Activated T-helper 2 cell treated with anti-CD3 and anti-CD28 coated beads, Interferon-gamma antibody, Interleukin-2, Interleukin-4, amounts not matched to agents 10 μg/mL and 5 μg/mL and 100 μg/mL, durations not matched to agents 14 hours and 24 hours and 36 hours (primary cell): ENCODE data around the gene MCCD1. TPM values are rescaled to one million over a fixed set of nuclear protein-coding genes. Genes with fewer than 3 reads are reported as not detected.

Experiments used
- DNase-seq: peaks from one replicate; pipeline ENCODE4 v3.0.0; 2021; ENCODE audit warnings: low spot score
- H3K27ac Mint-ChIP-seq: one replicate; pipeline ENCODE4 v1.8.0; 2021; ENCODE audit warnings: mixed read lengths
- H3K27me3 Mint-ChIP-seq: one replicate; pipeline ENCODE4 v1.8.0; 2021; ENCODE audit warnings: low read depth, mixed read lengths
- H3K36me3 Mint-ChIP-seq: one replicate; pipeline ENCODE4 v1.8.0; 2021; ENCODE audit warnings: low read depth, mixed read lengths
- H3K4me1 Mint-ChIP-seq: one replicate; pipeline ENCODE4 v1.8.0; 2021; ENCODE audit warnings: low read depth, mixed read lengths
- H3K4me3 Mint-ChIP-seq: one replicate; pipeline ENCODE4 v1.8.0; 2021; ENCODE audit warnings: low read depth, mild to moderate bottlenecking, moderate library complexity, mixed read lengths
- H3K9me3 Mint-ChIP-seq: one replicate; pipeline ENCODE4 v1.8.0; 2021; ENCODE audit warnings: mixed read lengths
- intact Hi-C: fragments of 100-400 bp; cut with micrococcal nuclease; formaldehyde crosslinking; loops from one replicate; pipeline ENCODE4 v1.15.1; 2023
- total RNA-seq: library from RNA; stranded (reverse); gene quantifications from 2 replicates; pipeline ENCODE4 v1.2.3, GENCODE V29; 2022

The MCCD1 gene
- total RNA-seq, 1 donor from 2014 or later, result not detected

GRCh38 chr6:31525932-31526591 is 2.7 kb upstream of the MCCD1 start:
- intact Hi-C loops, result no loop called here
- Mint-ChIP-seq H3K4me3 (no peak overlapping the region), H3K27me3 (peaks cover 13% of the 10 kb centered on the region), H3K36me3 (peaks cover 23% of the 10 kb centered on the region), H3K4me1 (peaks cover 5% of the 10 kb centered on the region), H3K9me3 (no peaks in the 10 kb centered on the region), H3K27ac (no peak overlapping the region)
- no peak for DNase-seq

DNA sequence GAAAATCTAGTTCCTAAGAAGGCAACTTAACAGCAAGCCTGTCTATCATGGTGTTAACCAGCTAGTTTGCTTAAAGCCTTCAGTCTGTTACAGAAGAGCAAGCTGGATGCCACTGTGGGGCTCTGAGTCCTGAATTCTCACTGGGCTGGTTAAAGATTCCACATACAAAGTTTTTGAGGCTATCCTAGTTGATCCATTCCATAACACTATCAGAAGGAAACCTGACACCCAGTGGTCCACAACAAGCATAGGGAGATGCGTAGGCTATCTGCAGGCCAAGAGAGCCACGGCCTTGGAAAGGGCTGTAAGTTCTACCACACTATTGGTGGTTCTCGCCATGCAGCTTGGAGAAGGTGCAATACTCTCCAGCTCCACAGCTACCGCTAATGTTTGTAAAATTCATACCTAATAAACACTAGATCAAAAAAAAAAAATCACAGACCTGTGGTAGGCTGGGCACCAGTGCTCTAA is 420 bp upstream of the MCCD1 start:
- Mint-ChIP-seq H3K4me3 (no peak overlapping the region), H3K27me3 (no peaks in the 10 kb centered on the region), H3K27ac (no peak overlapping the region), H3K9me3 (no peaks in the 10 kb centered on the region), H3K36me3 (peaks cover 42% of the 10 kb centered on the region), H3K4me1 (peaks cover 8% of the 10 kb centered on the region)
- intact Hi-C loops, result no loop called here
- DNase-seq, result no peak

DNA sequence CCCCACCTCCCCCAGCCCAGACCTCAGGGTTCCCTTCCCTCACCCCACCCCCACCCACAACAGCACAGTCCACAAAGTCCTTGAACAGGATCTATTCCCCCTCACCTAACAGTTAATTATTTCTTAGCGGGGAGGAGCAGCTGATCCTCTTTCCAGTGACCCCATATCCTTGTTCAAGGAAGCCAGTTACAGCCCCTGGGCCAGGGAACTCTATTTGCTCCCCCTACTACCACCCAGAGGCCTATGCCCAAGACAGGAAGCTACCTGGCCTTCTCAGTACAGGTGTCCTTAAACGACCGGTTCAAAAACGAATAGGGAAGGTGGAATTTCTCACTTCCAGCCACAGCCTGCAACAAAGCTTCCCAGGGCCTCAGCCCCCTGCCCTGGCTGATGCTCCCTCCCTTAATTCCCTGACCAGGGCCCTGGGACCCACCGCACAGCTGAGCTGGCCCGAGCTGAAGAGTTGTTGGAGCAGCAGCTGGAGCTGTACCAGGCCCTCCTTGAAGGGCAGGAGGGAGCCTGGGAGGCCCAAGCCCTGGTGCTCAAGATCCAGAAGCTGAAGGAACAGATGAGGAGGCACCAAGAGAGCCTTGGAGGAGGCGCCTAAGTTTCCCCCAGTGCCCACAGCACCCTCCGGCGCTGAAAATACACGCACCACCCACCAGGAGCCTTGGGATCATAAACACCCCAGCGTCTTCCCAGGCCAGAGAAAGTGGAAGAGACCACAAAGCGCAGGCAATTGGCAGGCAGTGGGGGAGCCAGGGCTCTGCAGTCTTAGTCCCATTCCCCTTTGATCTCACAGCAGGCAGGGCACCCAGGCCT is 778 bp downstream of the MCCD1 start:
- no peaks in the 10 kb centered on the region for H3K27me3 Mint-ChIP-seq
- intact Hi-C loops, result no loop called here
- no peaks in the 10 kb centered on the region for H3K9me3 Mint-ChIP-seq
- H3K4me3 Mint-ChIP-seq, result no peak overlapping the region
- no peak overlapping the region for H3K27ac Mint-ChIP-seq
- H3K4me1 Mint-ChIP-seq, result peaks cover 8% of the 10 kb centered on the region
- DNase-seq, result no peak
- peaks cover 54% of the 10 kb centered on the region for H3K36me3 Mint-ChIP-seq

DNA sequence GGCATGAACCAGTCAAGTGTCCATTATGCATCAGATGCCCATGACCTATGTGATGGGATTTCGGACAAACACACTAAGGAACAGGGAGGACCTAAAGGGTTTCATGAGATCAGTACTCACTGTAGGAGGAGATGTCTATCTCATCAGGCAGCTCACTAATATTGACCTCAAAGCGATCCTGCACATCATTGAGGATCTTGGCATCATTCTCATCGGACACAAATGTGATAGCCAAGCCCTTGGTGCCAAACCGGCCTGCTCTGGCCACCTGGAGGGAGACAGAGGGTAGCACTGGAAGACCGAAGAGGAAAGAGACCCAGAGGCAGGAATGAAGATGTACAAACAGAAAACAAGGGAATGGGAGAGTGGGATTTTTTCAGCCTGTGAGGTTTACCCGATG is 1.9 kb downstream of the MCCD1 start:
- intact Hi-C loops, result no loop called here
- Mint-ChIP-seq H3K4me3 (no peak overlapping the region), H3K36me3 (peaks cover 66% of the 10 kb centered on the region), H3K27ac (no peak overlapping the region), H3K27me3 (no peaks in the 10 kb centered on the region), H3K9me3 (no peaks in the 10 kb centered on the region), H3K4me1 (peaks cover 8% of the 10 kb centered on the region)
- DNase-seq, result no peak

DNA sequence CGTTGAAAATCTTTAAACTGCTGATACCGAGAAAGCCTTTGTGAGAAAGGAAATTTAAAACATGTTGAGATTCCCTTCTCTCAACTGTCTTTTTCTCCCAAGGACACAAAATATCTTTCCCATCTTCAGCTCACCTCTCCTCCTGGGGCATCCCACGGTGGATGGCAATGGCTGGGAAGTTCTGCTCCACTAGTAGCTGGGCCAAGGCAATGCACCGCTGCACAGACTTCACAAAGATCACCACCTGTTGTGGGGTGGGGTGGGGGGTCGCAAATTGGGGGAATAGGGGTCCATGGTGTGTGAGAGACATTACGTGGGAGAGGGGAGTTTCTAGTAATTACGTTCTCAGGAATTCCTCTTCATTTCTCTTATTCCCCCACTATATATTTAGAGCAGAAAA is 2.4 kb downstream of the MCCD1 start:
- H3K4me3 Mint-ChIP-seq, result no peak overlapping the region
- intact Hi-C loops, result no loop called here
- no peaks in the 10 kb centered on the region for H3K9me3 Mint-ChIP-seq
- no peak for DNase-seq
- no peak overlapping the region for H3K27ac Mint-ChIP-seq
- peaks cover 71% of the 10 kb centered on the region for H3K36me3 Mint-ChIP-seq
- H3K4me1 Mint-ChIP-seq, result peaks cover 13% of the 10 kb centered on the region
- no peaks in the 10 kb centered on the region for H3K27me3 Mint-ChIP-seq

DNA sequence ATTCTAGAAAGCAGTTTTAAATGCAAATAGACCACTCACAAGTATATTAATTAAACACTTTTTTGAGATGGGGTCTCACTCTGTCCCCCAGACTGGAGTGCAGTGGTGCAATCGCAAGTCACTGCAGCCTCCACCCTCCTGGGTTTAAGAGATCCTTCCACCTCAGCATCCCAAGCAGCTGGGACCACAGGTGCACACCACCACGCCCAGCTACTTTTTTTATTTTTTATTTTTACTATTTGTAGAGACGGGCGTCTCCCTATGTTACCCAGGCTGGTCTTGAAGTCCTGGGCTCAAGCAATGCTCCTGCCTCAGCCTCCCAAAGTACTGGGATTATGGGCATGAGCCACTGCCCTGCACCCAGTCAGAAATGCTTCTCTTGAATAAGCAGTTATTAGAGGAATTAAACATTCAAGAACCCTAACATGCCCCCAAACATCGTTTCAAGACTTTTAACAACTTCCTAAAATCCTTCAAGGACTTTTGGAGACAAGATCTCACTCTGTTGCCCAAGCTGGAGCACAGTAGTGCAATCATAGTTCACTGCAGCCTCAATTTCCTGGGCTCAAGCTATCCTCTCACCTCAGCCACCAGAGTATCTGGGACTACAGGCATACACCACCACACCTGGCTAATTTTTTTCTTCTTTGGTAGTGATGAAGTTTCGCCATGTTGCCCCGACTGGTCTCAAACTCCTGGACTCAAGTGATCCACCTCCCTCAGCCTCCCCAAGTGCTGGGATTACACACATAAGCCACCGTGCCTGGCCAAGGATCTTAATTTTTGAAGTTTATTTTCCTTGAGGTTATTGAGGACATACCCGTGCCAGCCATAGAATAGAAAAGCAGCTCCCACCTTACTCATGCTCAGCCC is 3.2 kb downstream of the MCCD1 start:
- intact Hi-C loops, result no loop called here
- no peak overlapping the region for H3K27ac Mint-ChIP-seq
- H3K9me3 Mint-ChIP-seq, result no peaks in the 10 kb centered on the region
- peaks cover 16% of the 10 kb centered on the region for H3K4me1 Mint-ChIP-seq
- DNase-seq, result no peak
- peaks cover 77% of the 10 kb centered on the region for H3K36me3 Mint-ChIP-seq
- no peaks in the 10 kb centered on the region for H3K27me3 Mint-ChIP-seq
- H3K4me3 Mint-ChIP-seq, result no peak overlapping the region

- intact Hi-C loops, result no loop called here
- Mint-ChIP-seq H3K36me3 (peaks cover 83% of the 10 kb centered on the region), H3K9me3 (no peaks in the 10 kb centered on the region), H3K27ac (peak overlapping the region; percentile 5), H3K4me3 (no peak overlapping the region), H3K27me3 (no peaks in the 10 kb centered on the region), H3K4me1 (peaks cover 20% of the 10 kb centered on the region)
- no peak for DNase-seq
Measured at GRCh38 chr6:31532644-31533454, 4.1 kb downstream of the MCCD1 start.

DNA sequence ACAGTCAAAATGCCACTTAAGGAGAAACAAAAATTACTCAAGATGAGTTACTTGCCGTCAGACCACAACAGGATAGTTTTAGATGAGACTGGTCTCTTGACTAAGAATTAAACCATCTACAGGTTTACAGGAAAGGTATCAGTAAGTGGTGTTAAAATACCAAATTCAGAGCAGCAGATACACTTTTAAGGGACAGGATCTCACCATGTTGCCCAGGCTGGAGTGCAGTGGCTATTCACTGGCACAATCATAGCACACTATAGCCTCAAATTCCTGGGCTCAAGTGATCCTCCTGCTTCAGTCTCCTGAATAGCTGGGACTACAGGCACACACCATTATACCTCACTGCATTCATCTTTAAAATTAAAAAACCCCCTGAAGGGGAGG is 4.7 kb downstream of the MCCD1 start:
- no peak for DNase-seq
- Mint-ChIP-seq H3K27ac (no peak overlapping the region), H3K27me3 (no peaks in the 10 kb centered on the region), H3K36me3 (peaks cover 84% of the 10 kb centered on the region), H3K9me3 (no peaks in the 10 kb centered on the region), H3K4me3 (no peak overlapping the region), H3K4me1 (peaks cover 23% of the 10 kb centered on the region)
- intact Hi-C loops, result no loop called here

GRCh38 chr6:31534011-31534410 is 5.2 kb downstream of the MCCD1 start:
- H3K27ac Mint-ChIP-seq, result no peak overlapping the region

GRCh38 chr6:31534521-31535040 is 5.8 kb downstream of the MCCD1 start:
- no peaks in the 10 kb centered on the region for H3K9me3 Mint-ChIP-seq
- intact Hi-C loops, result no loop called here
- H3K4me1 Mint-ChIP-seq, result peaks cover 35% of the 10 kb centered on the region
- no peaks in the 10 kb centered on the region for H3K27me3 Mint-ChIP-seq
- H3K27ac Mint-ChIP-seq, result no peak overlapping the region
- peaks cover 91% of the 10 kb centered on the region for H3K36me3 Mint-ChIP-seq
- no peak overlapping the region for H3K4me3 Mint-ChIP-seq
- DNase-seq, result no peak

More at GRCh38 chr6:31534011-31534410, 5.2 kb downstream of the MCCD1 start:
- DNase-seq, result no peak
- Mint-ChIP-seq H3K4me1 (peaks cover 29% of the 10 kb centered on the region), H3K9me3 (no peaks in the 10 kb centered on the region), H3K27me3 (no peaks in the 10 kb centered on the region), H3K36me3 (peaks cover 87% of the 10 kb centered on the region), H3K4me3 (no peak overlapping the region)
- intact Hi-C loops, result no loop called here

GRCh38 chr6:31535538-31536324 is 7.0 kb downstream of the MCCD1 start:
- Mint-ChIP-seq H3K36me3 (peaks cover 91% of the 10 kb centered on the region), H3K27ac (no peak overlapping the region), H3K4me3 (no peak overlapping the region), H3K4me1 (peaks cover 38% of the 10 kb centered on the region), H3K9me3 (no peaks in the 10 kb centered on the region), H3K27me3 (no peaks in the 10 kb centered on the region)
- DNase-seq, result no peak
- intact Hi-C loops, result no loop called here
